Activated CD4-positive, CD25-positive, alpha-beta regulatory T cell treated with anti-CD3 and anti-CD28 coated beads, Interleukin-2, amount 50 U/mL, for 24 hours (primary cell): Measurements from ENCODE around the gene RFTN1.
"Not testable (repeated sequence)": the region's sequence is repeated elsewhere in the genome, so short reads cannot be mapped to it uniquely, and the experiment has no call there.

Experiments used
- ATAC-seq, 2 donors: fragments of 150-1000 bp; cut with Tn5 transposase; one replicate each; pipeline ENCODE4 v1.10.0; 2021; ENCODE audit warnings: mild to moderate bottlenecking in 1 of 2, moderate library complexity in 1 of 2

The RFTN1 gene

DNA sequence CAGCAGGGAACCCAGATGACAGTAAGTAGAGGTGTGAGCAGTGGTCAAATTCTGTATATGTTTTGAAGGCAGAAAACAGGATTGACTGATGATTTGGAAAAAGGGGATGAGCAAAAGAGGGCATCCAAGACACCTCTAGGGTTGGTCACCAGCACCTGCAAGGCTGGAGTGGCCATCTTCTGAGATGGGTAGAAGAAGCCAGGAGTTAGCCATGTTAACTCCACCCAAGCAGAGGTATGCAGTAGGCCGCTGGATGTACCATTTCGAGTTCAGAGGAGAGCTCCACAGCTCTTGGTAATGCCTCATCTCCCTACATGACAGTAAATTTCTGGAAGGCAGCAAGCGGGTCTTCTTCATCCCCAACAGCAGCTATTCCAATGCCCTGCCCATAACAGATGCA lies 7.0 kb downstream of the RFTN1 start:
- ATAC-seq, result no peak

DNA sequence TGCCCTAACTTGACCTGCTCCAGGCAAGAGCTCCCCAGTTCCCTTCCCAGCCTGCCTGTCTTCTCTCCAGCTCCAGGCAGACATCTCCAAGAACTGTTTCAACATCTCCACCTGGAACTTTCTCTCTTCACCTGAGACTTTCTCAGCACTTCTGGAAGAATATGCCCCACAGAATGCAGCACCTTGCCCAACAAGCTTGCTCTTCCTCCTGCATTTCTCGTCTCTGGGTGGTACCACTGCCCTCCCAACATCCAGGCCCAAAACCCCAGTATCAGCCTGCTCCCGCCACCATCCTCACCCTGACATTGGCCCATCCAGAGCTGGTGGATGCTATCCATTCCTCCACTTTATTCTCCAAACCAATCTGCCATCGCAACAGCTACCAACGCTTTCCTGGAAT lies 8.8 kb downstream of the RFTN1 start:
- no peak for ATAC-seq

DNA sequence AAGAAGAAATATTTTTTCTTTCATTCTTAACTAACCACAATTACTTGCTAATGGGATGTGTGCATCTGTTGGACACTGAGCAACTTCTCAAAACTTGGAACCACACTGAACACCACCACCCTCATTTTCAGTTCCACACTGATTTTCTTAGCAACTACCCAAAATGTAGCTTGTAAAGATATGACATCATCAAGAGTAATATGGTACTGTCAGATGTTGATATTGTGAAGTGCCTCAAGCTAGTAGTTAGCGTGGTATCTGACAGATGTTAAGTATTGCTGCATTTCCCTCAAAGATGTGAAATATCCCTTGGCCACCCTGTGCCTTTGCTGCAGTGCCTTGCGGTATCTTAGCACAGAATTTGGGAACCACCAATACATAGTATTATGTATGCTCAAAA lies 9.3 kb downstream of the RFTN1 start:
- peak; percentile 60 to 67 for ATAC-seq

DNA sequence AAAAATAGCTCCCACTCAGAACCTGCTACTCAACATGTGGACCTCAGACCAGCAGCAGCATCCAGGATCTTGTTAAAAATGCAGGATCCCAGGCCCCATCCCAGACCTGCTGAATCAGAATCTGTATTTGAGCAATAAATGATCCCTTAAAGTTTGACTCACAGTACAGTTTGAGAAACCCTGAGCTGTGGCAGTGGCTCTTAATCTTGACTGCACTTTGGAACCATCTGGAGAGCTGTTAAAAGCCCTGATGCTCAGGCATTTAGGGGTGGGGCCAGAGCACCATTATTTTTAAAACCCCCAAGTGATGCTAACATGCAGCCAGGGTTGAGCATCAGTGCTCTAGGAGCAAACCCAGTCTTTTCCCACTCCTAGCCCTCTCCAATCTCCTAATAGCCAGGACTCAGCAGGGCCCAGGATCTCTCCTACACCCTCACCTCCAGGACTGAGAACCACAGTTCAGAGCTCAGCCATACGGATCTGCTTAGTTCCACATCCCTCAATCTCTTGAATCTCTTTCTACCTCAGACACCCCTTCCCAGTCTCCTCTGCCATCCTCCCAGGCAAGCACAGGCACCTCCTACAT lies 10.2 kb downstream of the RFTN1 start:
- ATAC-seq, result no peak

DNA sequence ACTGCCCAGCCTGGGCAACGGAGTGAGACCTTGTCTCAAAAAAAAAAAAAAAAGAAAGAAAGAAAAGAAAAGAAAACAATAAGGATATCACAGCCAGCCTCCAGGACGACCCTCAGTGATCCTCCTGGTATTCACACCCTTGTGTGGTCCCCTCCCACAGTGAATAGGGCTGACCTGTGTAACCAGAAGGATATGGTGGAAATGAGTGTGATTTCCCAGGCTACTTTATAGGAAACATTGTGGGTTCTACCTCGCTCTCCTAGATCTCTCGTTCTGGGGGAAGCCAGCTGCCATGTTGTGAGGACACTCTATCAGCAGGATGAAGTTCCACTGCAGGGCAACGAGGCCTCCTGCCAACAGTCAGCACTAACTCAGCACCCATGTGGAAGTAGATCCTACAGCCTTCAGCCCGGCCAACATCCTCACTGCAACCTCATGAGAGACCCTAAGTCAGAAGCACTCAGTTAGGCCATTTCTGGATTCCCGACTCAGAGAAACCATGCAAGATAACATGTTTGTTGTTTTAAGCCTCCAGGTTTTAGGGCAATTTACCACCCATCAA lies 11.1 kb downstream of the RFTN1 start:
- ATAC-seq, result no peak

DNA sequence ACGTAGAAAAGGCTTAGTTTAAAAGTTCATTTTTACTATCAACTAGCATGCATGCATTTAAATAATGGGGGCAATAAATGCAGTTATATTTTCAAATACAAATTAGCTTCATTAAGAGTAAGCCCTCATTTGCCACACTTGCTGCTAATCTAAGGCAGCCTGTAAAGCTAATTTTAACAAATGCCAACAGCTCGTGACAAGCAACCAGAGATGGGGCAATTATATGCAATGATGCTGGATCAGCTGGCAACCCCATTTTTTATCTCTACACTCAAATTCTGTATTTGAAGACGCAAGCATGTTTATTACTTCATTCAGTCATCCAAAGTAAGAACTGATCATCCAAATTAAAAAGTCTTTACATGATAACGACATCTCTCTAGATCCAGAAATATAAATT lies 12.1 kb downstream of the RFTN1 start:
- no peak for ATAC-seq

DNA sequence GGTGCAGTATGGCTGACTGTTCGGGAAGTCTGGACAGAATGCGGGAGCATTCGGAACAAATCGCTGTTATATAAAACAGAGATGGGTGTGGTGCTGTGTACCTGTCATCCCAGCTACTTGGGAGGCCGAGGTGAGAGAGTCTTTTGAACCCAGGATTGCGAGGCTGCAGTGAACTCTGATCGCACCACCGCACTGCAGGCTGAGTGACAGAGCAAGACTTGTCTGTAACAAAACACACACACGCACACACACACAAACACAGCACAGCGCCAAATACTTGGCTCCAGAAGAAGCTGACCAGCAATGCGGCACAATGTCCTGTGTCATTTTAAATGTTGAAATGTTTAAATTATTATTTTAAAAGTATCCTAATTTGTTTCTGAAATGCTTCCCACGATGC lies 12.6 kb downstream of the RFTN1 start:
- no peak for ATAC-seq

DNA sequence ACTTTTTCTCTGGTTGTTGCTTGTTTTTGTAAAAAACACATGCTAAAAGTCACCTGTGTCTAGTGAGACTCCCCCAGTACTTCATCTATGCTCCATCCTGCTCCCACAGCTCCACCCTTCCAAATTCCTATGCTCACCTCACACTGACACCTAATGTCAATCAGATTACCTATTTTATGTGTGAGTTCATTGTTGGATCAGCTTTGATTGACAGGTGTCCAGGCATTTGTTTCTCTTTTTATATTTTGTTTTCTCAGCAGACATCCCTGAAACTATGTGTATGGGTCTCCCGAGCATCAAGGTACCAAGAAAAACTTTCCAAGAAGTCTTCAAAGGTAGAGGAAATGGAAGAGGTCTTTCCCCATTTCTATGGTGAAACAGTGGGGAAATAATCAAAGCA lies 13.4 kb downstream of the RFTN1 start:
- no peak for ATAC-seq

DNA sequence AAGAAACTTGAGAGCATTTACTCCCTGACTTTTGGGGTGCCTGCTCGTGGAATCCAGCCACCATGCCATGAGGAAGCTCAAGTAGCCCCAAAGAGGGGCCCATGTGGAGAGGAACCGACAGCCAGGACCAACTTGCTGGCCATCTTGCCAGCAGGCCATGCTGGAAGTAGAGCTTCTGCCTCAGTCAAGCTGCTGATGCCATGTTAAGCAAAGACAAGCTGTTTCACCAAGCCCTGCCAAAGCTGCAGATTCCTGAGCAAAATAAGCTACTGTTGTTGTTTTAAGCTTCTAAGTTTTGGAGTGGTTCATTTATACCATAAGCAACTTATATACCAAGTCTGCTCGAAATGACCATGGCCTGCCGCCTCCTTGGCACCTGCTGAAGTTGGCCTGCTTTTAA lies 14.1 kb downstream of the RFTN1 start:
- ATAC-seq, result no peak

DNA sequence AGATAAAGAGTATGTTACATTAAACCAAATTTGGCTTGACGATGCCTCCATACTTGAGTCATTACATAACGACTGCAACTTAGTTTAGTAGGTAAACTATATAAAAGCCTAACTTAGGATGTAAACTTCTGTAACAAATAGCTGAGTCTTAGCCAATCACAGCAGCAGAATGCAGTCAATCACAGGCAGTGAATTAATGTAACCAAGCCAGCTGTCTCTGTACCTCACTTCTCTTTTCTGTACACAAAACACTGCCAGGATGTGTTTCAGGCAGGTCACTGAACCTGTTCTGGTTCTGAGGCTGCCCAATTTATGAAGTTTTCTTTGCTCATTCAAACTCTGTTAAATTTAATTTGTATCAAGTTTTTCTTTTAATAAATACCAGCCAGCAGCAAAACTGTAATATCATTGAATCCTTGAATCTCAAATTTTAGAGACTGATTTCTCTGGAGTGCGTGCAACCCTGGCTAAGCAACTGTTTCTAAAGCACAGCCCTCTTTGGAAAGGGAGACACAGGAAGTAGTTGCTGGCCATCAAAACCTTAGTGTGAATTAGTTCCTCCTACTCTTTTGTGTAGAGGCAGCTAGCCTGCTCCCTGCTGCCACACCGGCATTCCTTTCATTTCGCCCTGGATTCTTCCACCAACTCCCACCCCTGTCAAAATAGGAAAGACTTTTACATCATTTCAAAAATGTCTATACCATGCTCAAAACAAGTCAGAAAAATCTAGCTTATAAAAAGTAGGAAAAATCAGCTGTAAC lies 15.2 kb downstream of the RFTN1 start:
- ATAC-seq, result no peak

DNA sequence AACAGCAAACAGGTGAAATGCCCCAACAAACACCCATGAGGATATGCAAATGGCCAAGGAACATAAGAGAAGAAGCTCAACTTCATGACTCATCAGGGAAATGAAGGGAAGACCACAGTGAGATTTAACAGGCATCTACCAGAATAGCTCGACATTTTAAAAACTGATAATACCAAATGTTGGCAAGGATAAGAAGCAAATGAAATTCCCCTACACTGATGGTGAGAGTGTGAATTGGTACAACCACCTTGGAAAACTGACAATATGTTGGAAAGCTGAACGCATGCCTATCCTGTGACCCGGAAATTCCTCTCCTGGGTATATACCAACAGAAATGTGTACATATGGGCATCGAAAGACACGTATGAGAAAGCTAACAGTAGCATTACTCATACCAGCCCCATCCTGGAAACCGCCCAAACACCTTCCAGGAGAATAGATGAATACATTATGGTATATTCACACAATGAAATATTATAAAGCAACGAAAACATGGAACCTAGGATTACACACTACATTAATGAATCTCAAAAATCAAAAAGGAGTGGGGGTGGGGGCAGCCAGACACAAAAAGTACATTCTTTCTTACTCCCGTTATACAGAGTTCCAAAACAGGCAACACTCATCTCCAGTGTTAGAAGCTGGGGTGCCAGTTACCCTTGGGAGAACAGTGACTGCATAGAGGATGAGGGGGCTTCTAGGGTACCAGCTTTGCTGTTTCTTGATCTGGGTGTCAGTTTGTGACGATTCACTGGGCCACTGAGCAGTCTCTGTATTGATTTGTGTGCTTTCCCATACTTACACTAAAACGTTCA lies 16.9 kb downstream of the RFTN1 start:
- ATAC-seq, result no peak

DNA sequence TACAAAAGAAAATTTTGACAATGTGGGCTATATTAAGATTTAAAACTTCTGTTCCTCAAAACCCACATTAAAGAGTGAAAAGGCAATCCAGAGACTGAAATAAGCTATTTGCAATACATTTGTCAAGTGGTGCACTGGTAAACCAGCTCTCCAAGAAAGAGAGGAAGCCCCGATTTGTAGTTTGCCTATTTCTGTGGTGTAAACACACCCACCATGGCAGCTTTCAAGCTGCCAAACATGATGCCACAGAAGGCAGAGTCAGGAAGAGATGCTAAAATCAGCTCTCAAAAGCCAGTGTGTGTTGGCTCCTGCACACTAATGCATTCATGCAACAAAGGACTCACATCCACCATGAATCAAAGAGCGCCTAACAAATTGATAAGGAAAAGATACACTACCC lies 17.5 kb downstream of the RFTN1 start:
- ATAC-seq, result no peak

DNA sequence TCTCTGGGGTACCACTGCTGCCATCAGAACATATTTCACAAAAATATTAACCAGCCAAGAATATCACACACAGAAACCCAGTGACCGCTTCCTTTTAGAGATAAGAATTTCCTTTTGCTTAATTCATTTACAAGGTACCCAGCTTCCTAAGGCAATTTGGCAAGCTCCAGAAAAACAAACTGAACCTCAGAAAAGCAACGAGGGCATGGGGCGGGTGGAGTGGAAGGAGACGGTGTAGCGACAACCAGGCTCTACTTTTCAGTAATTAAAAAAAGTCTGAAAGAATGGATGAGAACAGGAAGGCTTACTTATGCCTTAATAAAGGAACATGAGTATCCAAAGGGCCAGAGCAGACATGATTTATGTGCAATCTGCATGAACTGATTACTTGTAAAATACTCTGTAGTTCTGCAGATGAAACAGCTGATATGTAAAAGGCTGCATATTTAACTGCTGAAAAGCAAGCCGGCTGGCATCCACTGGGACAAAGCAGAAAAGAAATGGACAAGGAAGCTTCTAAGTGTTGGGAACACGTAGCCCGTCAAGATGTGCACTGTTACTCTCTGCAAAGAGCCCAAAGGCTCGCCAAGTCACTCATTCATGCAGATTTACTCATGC lies 18.6 kb downstream of the RFTN1 start:
- no peak for ATAC-seq

DNA sequence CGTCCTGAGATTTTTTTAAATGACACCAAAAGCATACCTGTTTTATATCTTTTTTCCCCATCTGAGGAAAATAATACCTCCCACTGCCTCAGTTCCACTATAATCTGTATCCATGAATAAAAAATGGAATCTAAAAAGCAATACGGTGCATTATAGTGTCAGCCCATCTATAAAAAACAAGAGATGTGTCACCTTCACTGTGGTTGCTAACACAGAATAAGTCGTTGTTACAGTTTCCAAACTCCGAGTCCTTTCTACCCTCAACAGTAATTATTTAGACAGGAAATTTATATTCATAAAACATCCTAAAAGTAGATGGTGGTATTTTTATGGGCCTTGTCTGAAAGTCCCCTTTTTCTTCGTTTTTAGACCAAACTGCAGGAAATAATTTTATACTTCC lies 19.4 kb downstream of the RFTN1 start:
- ATAC-seq, result no peak

DNA sequence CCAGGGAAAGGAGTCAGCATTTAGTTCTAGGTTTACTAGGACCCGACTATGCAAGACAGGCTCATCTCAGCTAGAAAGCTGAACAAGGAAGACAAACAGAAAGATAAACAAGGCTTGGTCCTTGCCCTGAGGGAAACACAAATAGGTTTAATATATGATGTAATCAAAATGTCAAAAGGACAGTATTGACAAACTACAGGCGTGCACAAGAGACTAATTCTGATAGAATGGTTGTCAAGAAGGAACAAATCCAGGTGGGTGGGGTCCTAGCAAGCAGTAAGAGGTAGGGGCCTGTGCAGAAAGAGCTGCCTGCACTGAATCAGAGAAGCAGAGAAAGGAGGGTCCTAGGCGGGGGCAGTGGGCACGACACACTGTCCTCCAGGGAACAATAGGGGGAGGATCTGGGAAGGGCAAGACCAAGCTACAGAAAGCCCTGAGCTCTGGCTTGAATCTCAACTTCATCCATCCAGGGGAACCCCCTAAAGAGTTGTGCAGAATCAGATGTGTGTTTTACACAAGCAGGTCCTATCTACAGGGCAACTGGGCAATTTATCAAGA lies 23.4 kb downstream of the RFTN1 start:
- no peak for ATAC-seq

DNA sequence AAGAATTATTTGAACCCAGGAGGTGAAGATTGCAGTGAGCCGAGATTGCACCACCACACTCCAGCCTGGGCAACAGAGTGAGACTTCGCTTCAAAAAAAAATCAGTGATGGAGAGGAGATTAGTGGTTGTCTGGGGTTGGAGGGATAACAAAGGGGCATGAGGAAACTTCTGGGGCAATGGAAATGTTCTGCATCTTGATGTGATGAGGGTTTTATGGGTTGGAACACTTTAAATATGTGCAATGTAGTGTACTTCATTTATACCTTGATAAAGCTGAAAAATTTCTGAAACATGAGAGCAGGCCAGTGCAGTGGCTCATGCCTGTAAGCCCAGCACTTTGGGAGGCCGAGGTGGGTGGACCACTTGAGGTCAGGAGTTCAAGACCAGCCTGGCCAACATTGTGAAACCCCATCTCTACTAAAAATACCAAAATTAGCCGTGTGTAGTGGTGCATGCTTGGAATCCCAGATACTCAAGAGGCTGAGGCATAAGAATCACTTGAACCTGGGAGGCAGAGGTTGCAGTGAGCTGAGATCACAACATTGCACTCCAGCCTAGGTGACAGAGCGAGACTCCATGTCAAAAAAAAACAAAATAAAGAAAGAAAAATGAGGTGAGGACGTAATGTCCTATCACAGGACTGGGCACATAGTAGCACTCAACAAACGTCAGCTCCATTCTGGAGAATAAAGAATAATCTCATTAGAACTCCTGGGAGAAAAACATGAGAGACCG lies 24.0 kb downstream of the RFTN1 start:
- ATAC-seq, result not testable (repeated sequence)

DNA sequence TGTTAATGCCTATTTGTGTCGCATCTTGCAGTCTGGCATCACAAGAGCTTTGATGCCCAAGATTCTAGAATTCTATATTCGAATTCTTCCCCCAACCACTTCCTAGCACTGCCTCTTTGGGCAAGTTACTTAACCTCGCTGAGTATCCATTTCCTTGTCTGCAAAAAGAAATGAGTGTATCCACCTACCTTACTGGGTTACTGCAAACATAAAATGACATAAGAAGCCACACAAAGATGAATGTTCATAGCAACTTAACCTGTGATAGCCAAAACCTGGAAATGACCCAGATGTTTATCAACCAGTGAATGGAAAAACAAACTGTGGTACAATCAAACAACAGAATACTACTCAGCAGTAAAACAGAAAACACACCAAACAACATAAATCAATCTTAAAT lies 24.9 kb downstream of the RFTN1 start:
- ATAC-seq, result no peak

DNA sequence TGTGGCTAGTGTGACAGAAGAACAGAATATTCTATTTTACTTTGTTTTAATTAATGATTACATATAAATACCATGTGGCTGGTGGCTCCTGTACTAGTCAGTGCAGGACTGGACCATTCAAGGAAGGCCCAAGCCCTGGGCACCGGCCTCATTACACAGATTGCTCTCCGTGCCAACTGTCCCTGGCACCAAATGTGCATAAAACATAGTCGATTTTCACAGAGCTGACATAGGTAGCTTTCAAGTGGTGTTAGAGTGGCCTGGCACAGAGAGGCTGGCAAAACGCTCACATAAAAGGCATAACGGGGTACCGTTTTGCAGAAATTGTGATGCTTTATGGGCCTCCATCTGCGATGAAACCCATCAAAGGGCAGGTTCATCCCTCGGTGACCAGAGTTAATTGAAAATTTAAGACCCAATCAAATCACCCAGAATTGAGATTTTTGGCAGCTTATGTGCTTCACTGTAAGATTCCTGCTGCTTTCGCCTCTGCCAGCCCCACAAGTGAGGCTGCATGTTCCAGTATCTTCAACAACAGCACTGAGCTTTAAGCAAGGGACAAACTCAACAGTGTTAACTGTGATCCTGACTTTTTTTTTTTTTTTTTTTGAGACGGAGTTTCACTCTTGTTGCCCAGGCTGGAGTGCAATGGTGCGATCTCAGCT lies 25.9 kb downstream of the RFTN1 start:
- ATAC-seq, result no peak

DNA sequence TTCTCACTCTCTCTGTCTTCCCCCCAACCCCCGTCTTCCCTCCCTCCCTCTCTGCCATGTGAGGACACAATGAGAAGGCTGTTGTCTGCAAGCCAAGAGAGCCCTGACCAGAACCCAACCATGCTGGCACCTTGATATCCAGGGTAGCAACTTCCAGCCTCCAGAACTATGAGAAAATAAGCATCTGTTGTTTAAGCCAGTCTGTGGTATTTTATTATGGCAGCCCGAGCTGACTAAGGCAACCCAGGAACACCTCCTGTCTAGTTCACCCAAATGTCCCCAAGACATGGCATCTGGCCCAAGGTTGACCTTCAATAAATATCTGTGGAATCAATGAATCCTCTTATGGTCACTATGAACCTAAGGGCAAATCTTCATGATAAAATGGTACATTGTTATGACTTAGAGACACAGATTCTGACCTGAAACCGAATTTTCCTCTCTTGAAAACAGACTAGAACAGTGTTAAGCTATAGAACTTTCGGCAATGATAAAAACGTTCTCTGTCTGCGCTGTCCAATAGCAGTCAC lies 26.5 kb downstream of the RFTN1 start:
- ATAC-seq, result no peak

DNA sequence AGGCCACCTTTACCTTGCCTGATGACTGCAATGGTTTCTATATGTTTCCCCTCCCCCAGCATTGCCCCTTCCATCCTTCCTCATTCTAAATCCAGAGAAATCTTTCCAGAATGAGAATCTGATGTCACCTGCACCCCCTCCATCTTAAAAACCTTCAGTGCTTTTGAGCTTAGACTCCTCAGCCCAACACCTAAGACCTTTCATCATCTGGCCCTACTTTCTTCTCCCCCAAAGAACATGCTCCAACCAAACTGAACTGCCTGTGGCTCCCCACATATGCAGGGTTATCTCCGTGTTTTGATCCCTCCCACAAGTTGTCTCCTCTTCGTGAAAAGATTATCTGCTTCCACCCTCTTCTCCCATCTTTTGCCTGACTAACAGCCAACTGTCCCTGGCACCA lies 27.3 kb downstream of the RFTN1 start:
- ATAC-seq, result no peak

DNA sequence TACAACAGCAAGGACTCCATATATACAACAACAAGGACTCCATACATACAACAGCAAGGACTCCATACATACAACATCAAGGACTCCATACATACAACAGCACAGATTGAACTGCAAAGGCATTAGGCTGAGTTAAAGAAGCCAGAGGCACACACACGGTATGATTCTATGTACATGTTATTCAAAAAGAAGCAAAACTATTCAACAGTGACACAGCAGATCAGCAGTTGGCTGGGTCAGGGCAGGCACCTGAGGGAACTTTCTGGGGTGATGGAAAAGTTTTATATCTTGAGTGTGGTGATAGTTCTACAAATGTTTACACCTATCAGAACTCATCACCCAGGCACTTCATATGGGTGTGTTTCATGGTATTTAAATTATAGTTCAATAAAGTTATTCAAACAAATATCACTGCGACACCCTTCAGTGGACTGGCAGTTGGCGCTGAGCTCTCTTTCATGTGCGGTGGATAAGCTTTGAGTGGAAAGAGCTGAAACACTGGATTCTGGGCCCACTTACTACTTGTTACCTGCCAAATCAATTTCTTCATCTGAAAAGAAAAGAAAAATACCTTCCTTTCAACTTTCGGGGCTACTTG lies 28.0 kb downstream of the RFTN1 start:
- ATAC-seq, result peak in 1 of 2 donors; percentile 22
